HG03025 (cell line): Measurements from ENCODE around the gene TACO1.
A peak's percentile ranks its signal among the peaks of the same experiment; 100 is the strongest.

Experiments used
- ATAC-seq: cut with Tn5 transposase; IDR thresholded peaks from one replicate; pipeline ENCODE4 v1.9.1; 2021; ENCODE audit warnings: mild to moderate bottlenecking, moderate library complexity; ENCODE audit not compliant: unreplicated experiment, low FRiP score

The TACO1 gene

DNA sequence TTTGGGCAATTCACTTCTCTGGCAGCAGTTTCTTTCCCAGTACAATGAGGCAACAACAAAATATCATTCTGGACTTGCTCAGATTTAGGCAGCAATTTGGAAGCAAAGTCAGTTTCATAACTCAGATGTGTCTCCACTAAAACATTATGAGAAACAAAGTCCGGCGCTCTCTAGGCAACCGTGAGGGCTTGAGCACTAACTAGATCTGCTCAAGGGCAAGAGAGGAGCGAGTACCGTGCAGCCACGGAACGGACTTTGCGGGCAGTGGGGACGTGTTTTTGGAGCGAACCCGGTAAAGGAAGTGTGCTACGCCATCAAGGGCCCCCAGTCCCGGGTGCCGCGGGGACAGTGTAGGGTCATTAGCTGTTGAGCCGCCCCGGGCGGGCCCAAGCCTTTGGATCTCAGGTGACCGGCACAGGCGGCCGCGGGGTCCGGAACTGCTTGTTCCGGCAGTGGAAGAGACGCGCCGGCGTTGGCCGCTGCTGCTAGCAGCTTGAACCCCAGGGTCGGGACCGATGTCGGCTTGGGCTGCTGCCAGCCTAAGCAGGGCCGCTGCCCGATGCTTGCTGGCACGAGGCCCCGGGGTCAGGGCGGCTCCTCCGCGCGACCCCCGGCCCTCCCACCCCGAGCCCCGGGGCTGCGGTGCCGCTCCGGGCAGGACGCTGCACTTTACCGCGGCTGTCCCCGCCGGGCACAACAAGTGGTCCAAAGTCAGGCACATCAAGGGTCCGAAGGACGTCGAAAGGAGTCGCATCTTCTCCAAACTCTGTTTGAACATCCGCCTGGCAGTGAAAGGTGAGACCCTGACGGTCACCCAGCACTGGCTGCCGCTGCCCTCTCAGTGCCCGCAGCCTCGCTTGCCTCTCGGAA lies at the start of gene TACO1:
Gene TACO1, plus strand, starts transcription at position 327 of the 870 bp plus-strand sequence. Its CDS starts 189 bp downstream, at position 516.
- ATAC-seq = peak; percentile 86

- no peak for ATAC-seq
These were observed 48.5 kb upstream of the TACO1 start for GRCh38 chr17:63552211-63552610.

DNA sequence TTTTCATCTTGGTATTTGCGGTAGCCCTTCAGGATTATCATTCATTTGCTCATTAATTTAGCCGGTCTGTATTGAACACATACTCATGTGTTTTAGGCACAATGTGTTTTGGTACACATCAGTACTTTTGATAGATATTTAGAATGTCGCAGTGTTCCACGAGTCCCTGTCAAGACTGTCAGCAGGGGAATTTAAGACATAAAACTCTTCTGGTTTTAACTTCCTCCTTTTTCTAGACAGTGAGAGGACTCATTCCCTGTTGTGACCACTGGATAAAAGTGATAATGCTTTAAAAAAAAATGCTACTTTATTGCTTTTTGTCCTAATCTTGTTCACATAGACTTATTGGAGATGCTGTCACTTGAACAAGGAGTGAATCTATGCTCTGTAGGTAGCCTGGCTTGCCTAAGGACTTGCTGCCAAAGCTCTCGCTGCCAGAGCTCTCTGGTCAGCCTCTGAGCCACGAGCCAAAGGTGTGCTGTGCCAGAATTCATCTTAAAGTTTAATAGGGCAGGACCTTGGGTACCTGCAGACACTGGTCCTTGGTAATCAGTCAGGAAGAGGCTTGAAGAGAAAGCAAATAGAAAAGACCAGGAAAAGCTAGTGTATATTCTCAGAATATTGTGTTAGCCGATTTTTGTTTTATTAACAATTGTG lies 45.1 kb upstream of the TACO1 start:
- ATAC-seq = no peak

GRCh38 chr17:63557416-63557815 lies 43.3 kb upstream of the TACO1 start:
- no peak for ATAC-seq

- no peak for ATAC-seq
These were observed 42.3 kb upstream of the TACO1 start for GRCh38 chr17:63558441-63558840.

GRCh38 chr17:63561819-63562218 lies 38.9 kb upstream of the TACO1 start:
- no peak for ATAC-seq

GRCh38 chr17:63563339-63563738 lies 37.4 kb upstream of the TACO1 start:
- no peak for ATAC-seq

DNA sequence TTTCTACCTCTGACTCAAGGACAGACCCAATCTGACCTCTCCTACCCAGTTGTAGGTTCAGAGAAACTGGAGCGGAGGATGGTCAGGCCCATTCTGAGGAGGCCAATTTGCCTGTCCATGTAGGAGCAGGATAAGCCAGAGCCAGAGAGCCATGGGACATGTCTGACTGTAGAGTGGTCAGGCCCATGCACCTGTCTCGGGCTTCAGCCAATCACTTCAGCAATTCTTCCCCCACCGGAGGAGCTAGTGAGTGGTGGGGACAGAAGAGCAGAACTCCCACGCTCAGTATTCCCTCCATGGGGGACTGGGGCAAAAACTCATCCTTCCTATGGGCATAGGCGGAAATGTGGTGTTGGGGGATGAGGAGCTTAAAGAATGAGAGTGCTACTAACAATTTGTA lies 36.1 kb upstream of the TACO1 start:
- no peak for ATAC-seq

DNA sequence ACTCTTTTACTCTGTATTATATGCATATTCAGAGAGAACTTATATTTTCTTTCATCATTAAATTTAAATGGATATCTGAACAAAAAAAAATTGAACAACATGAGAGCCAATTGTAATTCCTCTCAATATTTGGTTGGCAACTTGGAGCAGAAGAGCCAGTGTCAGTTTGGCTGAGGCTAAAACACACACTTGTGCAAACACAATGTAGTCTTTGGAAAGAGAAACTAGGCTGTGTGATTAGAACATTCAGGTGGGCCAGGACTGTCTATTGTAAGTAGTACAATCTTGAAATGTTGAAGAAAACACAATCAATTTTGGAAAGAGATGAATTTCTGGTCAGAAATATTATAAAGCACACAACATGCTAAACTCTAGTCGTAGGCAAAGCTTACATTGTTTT lies 33.5 kb upstream of the TACO1 start:
- no peak for ATAC-seq

DNA sequence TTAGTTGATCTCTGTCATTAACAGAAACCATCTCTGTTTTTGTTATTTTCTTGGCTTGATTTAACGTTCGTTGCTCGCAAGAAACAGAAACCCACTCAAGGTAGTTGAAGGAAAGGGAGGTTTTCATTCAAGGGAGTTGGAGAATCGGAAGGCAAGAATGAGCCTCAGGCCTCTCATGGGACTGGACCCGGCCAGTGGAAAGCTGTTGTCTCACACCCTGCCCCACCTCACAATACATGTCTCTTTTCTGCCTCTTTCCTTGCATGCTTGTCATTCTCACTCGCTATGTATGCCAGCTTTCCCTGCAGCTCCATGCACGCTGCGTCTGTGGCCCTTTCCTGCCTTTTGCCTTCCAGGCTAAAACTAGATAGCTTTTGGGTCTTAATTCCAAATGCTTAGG lies 32.1 kb upstream of the TACO1 start:
- no peak for ATAC-seq

- ATAC-seq = no peak
These were observed 28.9 kb upstream of the TACO1 start for GRCh38 chr17:63571632-63572310.

DNA sequence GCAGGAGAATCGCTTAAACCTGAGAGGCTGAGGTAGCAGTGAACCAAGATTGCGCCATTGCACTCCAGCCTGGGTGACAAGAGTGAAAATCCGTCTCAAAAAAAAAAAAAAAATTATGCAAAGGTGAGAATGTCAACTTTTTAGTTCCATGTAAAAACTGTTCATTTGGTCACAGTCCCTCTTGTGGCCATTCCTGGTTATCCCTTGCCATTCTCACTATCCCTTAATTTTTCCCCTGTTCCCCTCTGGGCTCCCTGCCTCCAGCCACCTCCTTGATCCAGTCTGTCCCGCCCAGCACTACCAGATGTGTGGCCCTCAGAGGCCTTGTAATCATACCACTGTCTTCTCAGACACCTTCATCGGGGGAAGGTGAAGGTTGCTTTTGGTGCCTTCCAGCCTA lies 27.1 kb upstream of the TACO1 start:
- no peak for ATAC-seq

- no peak for ATAC-seq
These were observed 22.5 kb upstream of the TACO1 start for GRCh38 chr17:63578027-63578768.

GRCh38 chr17:63578769-63579111 lies 22.0 kb upstream of the TACO1 start:
- ATAC-seq = no peak

DNA sequence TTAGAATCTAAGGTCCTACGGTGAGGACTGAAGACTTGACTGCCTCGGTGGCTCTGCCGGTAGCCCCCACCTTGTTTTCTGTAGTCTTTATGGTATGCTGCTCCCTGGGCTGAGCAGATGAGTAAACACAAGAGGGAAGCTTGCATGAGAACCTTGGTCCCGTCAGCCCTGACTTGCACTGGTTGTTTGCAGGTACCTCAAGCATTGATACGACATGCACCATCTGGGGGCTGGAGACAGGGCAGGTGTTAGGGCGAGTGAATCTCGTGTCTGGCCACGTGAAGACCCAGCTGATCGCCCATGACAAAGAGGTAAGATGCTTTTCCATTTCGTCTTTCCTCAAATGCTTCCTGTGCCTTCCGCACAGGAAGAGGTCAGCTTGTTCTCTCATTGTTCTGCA lies 21.1 kb upstream of the TACO1 start:
- no peak for ATAC-seq

DNA sequence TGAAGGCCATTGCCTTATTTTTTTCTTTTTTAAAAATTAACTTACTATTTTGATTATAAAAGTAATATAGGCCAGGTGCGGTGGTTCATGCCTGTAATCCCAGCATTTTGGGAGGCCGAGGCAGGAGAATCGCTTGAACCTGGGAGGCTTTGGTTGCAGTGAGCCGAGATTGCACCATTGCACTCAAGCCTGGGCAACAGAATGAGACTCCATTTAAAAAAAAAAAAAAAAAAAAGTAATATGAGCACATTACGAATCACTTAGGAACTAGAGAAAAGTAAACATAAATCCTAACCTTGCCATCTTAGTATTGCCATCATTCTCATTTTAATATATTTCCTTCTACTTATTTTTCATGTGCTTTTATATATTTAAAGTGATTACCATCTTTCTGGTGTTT lies 12.9 kb upstream of the TACO1 start:
- ATAC-seq = no peak

GRCh38 chr17:63588797-63589196 lies 11.9 kb upstream of the TACO1 start:
- ATAC-seq = no peak

GRCh38 chr17:63589646-63590045 lies 11.0 kb upstream of the TACO1 start:
- no peak for ATAC-seq

GRCh38 chr17:63592797-63593196 lies 7.9 kb upstream of the TACO1 start:
- no peak for ATAC-seq

DNA sequence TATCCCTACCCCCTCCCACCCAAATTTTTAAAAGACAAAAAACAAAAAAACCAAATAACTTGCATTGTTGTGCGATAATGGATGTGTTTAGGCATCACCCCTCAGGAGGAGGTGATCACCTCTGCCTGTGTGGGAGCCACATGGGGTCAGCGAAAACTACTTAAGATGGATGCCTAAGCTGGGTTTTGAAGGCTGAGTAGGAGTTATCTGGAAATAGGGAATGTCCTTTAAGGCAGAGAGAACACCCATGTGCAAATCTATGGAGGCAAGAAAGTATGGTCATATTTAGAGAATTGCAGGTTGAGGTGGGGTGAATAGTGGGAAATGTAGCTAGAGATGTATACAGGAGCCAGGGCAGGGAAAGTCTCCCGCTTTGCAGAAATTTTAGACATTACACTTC lies 5.6 kb upstream of the TACO1 start:
- no peak for ATAC-seq
